Activated CD4-positive, CD25-positive, alpha-beta regulatory T cell treated with anti-CD3 and anti-CD28 coated beads, Interleukin-2, amount 50 U/mL, for 16 hours (primary cell): Measurements from ENCODE around the gene ZNF556.

Experiments
- DNase-seq: peaks from one replicate; pipeline ENCODE4 v3.0.0-alpha.2; 2020; ENCODE audit warnings: low read depth, low spot score

The ZNF556 gene

GRCh38 chr19:2905918-2906519, 38.9 kb downstream of the ZNF556 start:
- DNase-seq = no peak

- no peak for DNase-seq
These were observed 39.6 kb downstream of the ZNF556 start for GRCh38 chr19:2906631-2907195.

- DNase-seq = no peak
These were observed 45.2 kb downstream of the ZNF556 start for GRCh38 chr19:2912306-2912705.

- no peak for DNase-seq
These were observed 50.4 kb downstream of the ZNF556 start for GRCh38 chr19:2917275-2918184.

- DNase-seq = no peak
These were observed 55.9 kb downstream of the ZNF556 start for GRCh38 chr19:2922987-2923386.

- no peak for DNase-seq
These were observed 56.4 kb downstream of the ZNF556 start for GRCh38 chr19:2923510-2923909.

GRCh38 chr19:2926341-2927031, 59.4 kb downstream of the ZNF556 start:
- no peak for DNase-seq

GRCh38 chr19:2927032-2927430, 59.9 kb downstream of the ZNF556 start:
- DNase-seq = no peak
